Caco-2 (cell line): ENCODE data around the gene BICRAL. TPM values are rescaled to one million over a fixed set of nuclear protein-coding genes. Genes with fewer than 3 reads are reported as not detected.

Experiments
- BruUV-seq: library from RNA; stranded (reverse); fragments of 400-500 nt; replicated peaks from 2 replicates; lab custom pipeline; 2021; lab: Mats Ljungman, UMichigan
- CTCF ChIA-PET: fragments of 300-600 bp; sonication (Branson Sonifier 250); formaldehyde crosslinking; loops from one replicate; lab custom pipeline; 2022; ENCODE audit warnings: antibody characterized with exemption; lab: Charles Lee
- POLR2A ChIA-PET: fragments of 300-600 bp; sonication (Branson Sonifier 250); formaldehyde crosslinking; loops from one replicate; lab custom pipeline; 2022; ENCODE audit warnings: antibody characterized with exemption; lab: Charles Lee
- DNase-seq, 2 experiments: peaks; one replicate each; pipeline versions ENCODE4 v3.0.0 to v3.0.0-alpha.2; 2020 to 2022
- H3K27me3 ChIP-seq: replicated peaks from 2 replicates; pipeline ENCODE4 v1.6.0; 2011; ENCODE audit warnings: low read length; ENCODE audit not compliant: control insufficient read depth, insufficient read depth
- H3K36me3 ChIP-seq: 2 replicates; pipeline ENCODE4 v1.5.1; 2011; ENCODE audit warnings: low read length; ENCODE audit not compliant: control insufficient read depth, insufficient read depth
- H3K4me1 ChIP-seq: fragments of 250-450 bp; sonication (Bioruptor Pico); 2 replicates; pipeline ENCODE4 v1.5.1; 2020; ENCODE audit warnings: mild to moderate bottlenecking
- H3K4me3 ChIP-seq: 2 replicates; pipeline ENCODE4 v1.5.1; 2011; ENCODE audit warnings: low read depth, mild to moderate bottlenecking, control low read depth, low read length
- H3K9me3 ChIP-seq: fragments of 250-450 bp; sonication (Bioruptor Pico); 2 replicates; pipeline ENCODE4 v1.5.1; 2020; ENCODE audit warnings: mild to moderate bottlenecking, moderate library complexity
- H3K27ac Mint-ChIP-seq: one replicate; pipeline ENCODE4 v1.8.0; 2022; ENCODE audit warnings: mixed read lengths; ENCODE audit not compliant: unreplicated experiment
- H3K27me3 Mint-ChIP-seq: one replicate; pipeline ENCODE4 v1.8.0; 2022; ENCODE audit warnings: mixed read lengths; ENCODE audit not compliant: insufficient read depth, unreplicated experiment
- H3K36me3 Mint-ChIP-seq: one replicate; pipeline ENCODE4 v1.8.0; 2022; ENCODE audit warnings: mild to moderate bottlenecking, mixed read lengths; ENCODE audit not compliant: insufficient read depth, unreplicated experiment
- H3K4me1 Mint-ChIP-seq: one replicate; pipeline ENCODE4 v1.8.0; 2022; ENCODE audit warnings: low read depth, mixed read lengths; ENCODE audit not compliant: unreplicated experiment
- H3K4me3 Mint-ChIP-seq: one replicate; pipeline ENCODE4 v1.8.0; 2022; ENCODE audit warnings: mild to moderate bottlenecking, moderate library complexity, mixed read lengths; ENCODE audit not compliant: unreplicated experiment
- H3K9me3 Mint-ChIP-seq: one replicate; pipeline ENCODE4 v1.8.0; 2022; ENCODE audit warnings: mixed read lengths; ENCODE audit not compliant: unreplicated experiment
- CTCF ChIP-seq, 2 experiments: fragments of 200-600 bp in 1 of 2; IDR thresholded peaks; 1 replicate in 1 of 2; 2 replicates in 1 of 2; pipeline versions ENCODE4 v1.5.1 to v1.8.0; 2011 to 2022; ENCODE audit warnings: antibody characterized with exemption in 1 of 2, control low read depth in 1 of 2, inconsistent platforms in 1 of 2, low read depth in 1 of 2, low read length in 1 of 2, mild to moderate bottlenecking in 1 of 2, moderate library complexity in 1 of 2; ENCODE audit not compliant: insufficient read depth in 1 of 2, severe bottlenecking in 1 of 2, unreplicated experiment in 1 of 2
- intact Hi-C: fragments of 100-400 bp; cut with micrococcal nuclease; formaldehyde crosslinking; loops from one replicate; pipeline ENCODE4 v1.10.0; 2022; ENCODE audit not compliant: unreplicated experiment
- total RNA-seq: library from RNA; stranded (reverse); gene quantifications from 2 replicates; pipeline ENCODE4 v1.2.3, GENCODE V29; 2022

Gene BICRAL
- total RNA-seq, 1 experiment from 2014 or later, result 5.3 TPM

GRCh38 chr6:42817907-42818306, 36.1 kb downstream of the BICRAL start:
- TF ChIP-seq CTCF (IDR thresholded peaks at IDR 0.05; ENCODE audit: insufficient read depth in 1 of 2, low read depth in 1 of 2, low read length in 1 of 2, severe bottlenecking in 1 of 2, unreplicated experiment in 1 of 2), result no peak
- no TSS peak for BruUV-seq
- no peak overlapping the region for H3K4me3 ChIP-seq
- Mint-ChIP-seq H3K4me1 (no peaks in the 10 kb centered on the region), H3K36me3 (no peaks in the 10 kb centered on the region), H3K27ac (no peak overlapping the region), H3K4me3 (no peak overlapping the region), H3K27me3 (no peaks in the 10 kb centered on the region), H3K9me3 (no peaks in the 10 kb centered on the region)
- no peaks in the 10 kb centered on the region for H3K27me3 ChIP-seq
- intact Hi-C loops, result no loop called here
- H3K36me3 ChIP-seq, result no peaks in the 10 kb centered on the region
- no peaks in the 10 kb centered on the region for H3K4me1 ChIP-seq
- no peaks in the 10 kb centered on the region for H3K9me3 ChIP-seq
- ChIA-PET POLR2A (interaction anchor here (0.6 kb wide), 1 partner anchor 35 kb away, joined by 3 read pairs; no protein-coding TSS in a partner anchor), CTCF (no interaction called here)
- no peak for DNase-seq

GRCh38 chr6:42818416-42818815, 36.6 kb downstream of the BICRAL start:
- H3K27me3 Mint-ChIP-seq, result no peaks in the 10 kb centered on the region
- BruUV-seq, result no TSS peak
- CTCF ChIA-PET, result no interaction called here
- no peaks in the 10 kb centered on the region for H3K36me3 Mint-ChIP-seq
- no peaks in the 10 kb centered on the region for H3K4me1 Mint-ChIP-seq
- H3K4me3 Mint-ChIP-seq, result no peak overlapping the region
- no peak for TF ChIP-seq CTCF (IDR thresholded peaks at IDR 0.05; ENCODE audit: insufficient read depth in 1 of 2, low read depth in 1 of 2, low read length in 1 of 2, severe bottlenecking in 1 of 2, unreplicated experiment in 1 of 2)
- no peaks in the 10 kb centered on the region for H3K4me1 ChIP-seq
- no peak for DNase-seq
- no peaks in the 10 kb centered on the region for H3K27me3 ChIP-seq
- H3K4me3 ChIP-seq, result no peak overlapping the region
- no peaks in the 10 kb centered on the region for H3K9me3 Mint-ChIP-seq
- no peaks in the 10 kb centered on the region for H3K36me3 ChIP-seq
- POLR2A ChIA-PET, result interaction anchor here (0.6 kb wide), 1 partner anchor 36 kb away, joined by 3 read pairs; no protein-coding TSS in a partner anchor
- no peak overlapping the region for H3K27ac Mint-ChIP-seq
- H3K9me3 ChIP-seq, result no peaks in the 10 kb centered on the region
- intact Hi-C loops, result no loop called here

GRCh38 chr6:42818878-42819277, 37.0 kb downstream of the BICRAL start:
- Histone ChIP-seq H3K9me3 (no peaks in the 10 kb centered on the region), H3K27me3 (no peaks in the 10 kb centered on the region), H3K4me1 (no peaks in the 10 kb centered on the region), H3K4me3 (no peak overlapping the region), H3K36me3 (no peaks in the 10 kb centered on the region)
- Mint-ChIP-seq H3K27me3 (no peaks in the 10 kb centered on the region), H3K4me3 (no peak overlapping the region), H3K9me3 (no peaks in the 10 kb centered on the region), H3K4me1 (no peaks in the 10 kb centered on the region), H3K36me3 (no peaks in the 10 kb centered on the region), H3K27ac (no peak overlapping the region)
- intact Hi-C loops, result no loop called here
- ChIA-PET CTCF (no interaction called here), POLR2A (no interaction called here)
- no peak for TF ChIP-seq CTCF (IDR thresholded peaks at IDR 0.05; ENCODE audit: insufficient read depth in 1 of 2, low read depth in 1 of 2, low read length in 1 of 2, severe bottlenecking in 1 of 2, unreplicated experiment in 1 of 2)
- BruUV-seq, result no TSS peak
- DNase-seq, result no peak
